Measurements from ENCODE around the gene ARHGDIA.

DNA sequence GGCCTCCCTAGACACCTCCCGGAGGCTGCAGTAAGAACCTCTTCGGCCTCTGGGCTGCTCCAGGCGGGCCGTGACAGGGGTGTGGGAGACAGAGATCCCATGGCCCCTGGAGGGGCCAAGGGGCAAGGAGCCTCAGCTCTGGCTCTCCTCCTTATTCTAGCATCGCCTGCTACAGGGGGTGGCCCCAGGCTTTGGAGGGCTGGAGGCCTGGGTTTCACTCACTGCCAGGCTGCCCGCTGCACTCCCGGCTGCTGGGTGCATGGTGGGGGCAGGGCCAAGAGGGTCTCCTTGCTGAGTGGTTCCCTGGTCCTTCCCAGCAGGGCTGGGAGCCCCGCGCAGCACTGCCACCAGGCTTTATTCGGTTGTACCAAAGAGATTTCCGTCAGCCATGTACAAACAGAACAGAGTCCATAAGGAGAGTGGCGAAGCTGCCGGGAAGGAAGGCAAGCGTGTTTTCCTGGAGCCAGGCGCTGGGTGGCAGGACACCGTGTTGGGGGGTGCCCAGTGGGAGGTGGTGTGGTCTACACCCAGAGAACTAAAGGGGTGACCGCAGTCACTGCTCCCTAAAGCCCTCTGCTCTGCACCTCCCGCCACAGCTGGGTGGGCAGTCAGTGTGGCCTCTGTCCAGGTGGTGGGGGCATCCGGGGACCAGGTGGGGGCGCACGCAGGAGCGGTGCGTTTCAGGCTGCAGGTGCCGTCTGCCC, 32.9 kb upstream of the ARHGDIA start:
- TF ChIP-seq CTCF (IDR thresholded peaks at IDR 0.05) (no peak), POLR2A (IDR thresholded peaks at IDR 0.05) (no peak)

Measured in heart left ventricle (tissue), 13 donors.